CD4-positive, alpha-beta T cell treated with Interleukin-21 for 1 hour (primary cell): Measurements from ENCODE around the gene SEPTIN14.
"Not testable (repeated sequence)": the region's sequence is repeated elsewhere in the genome, so short reads cannot be mapped to it uniquely, and the experiment has no call there.

Experiments
- DNase-seq: peaks from one replicate; pipeline ENCODE4 v3.0.0-alpha.2; 2020

The SEPTIN14 gene

GRCh38 chr7:55862652-55863051 is at the start of gene SEPTIN14:
SEPTIN14 (minus strand) TSS chr7:55862752; CDS start chr7:55861996, 756 bp downstream.
- DNase-seq = not testable (repeated sequence)

GRCh38 chr7:55903985-55904759 is 41.6 kb upstream of the SEPTIN14 start:
- DNase-seq = no peak

- DNase-seq = not testable (repeated sequence)
Observed at GRCh38 chr7:55901059-55901458, 38.5 kb upstream of the SEPTIN14 start.

- DNase-seq = no peak
Observed at GRCh38 chr7:55898287-55898686, 35.7 kb upstream of the SEPTIN14 start.

- no peak for DNase-seq
Observed at GRCh38 chr7:55895021-55895420, 32.5 kb upstream of the SEPTIN14 start.

GRCh38 chr7:55893940-55894339 is 31.4 kb upstream of the SEPTIN14 start:
- DNase-seq = no peak

GRCh38 chr7:55888378-55888777 is 25.8 kb upstream of the SEPTIN14 start:
- DNase-seq = not testable (repeated sequence)

GRCh38 chr7:55887821-55888247 is 25.3 kb upstream of the SEPTIN14 start:
- DNase-seq = no peak

GRCh38 chr7:55884321-55884720 is 21.8 kb upstream of the SEPTIN14 start:
- DNase-seq = no peak

GRCh38 chr7:55878691-55879090 is 16.1 kb upstream of the SEPTIN14 start:
- no peak for DNase-seq

GRCh38 chr7:55877308-55877707 is 14.8 kb upstream of the SEPTIN14 start:
- no peak for DNase-seq

- no peak for DNase-seq
Observed at GRCh38 chr7:55873765-55874164, 11.2 kb upstream of the SEPTIN14 start.

GRCh38 chr7:55871932-55872485 is 9.5 kb upstream of the SEPTIN14 start:
- DNase-seq = no peak

- not testable (repeated sequence) for DNase-seq
Observed at GRCh38 chr7:55868989-55869388, 6.4 kb upstream of the SEPTIN14 start.

- not testable (repeated sequence) for DNase-seq
Observed at GRCh38 chr7:55845164-55845563, 17.4 kb downstream of the SEPTIN14 start.

- DNase-seq = no peak
Observed at GRCh38 chr7:55838595-55838994, 24.0 kb downstream of the SEPTIN14 start.

GRCh38 chr7:55827577-55827976 is 35.0 kb downstream of the SEPTIN14 start:
- DNase-seq = no peak

- DNase-seq = no peak
Observed at GRCh38 chr7:55818686-55819085, 43.9 kb downstream of the SEPTIN14 start.

GRCh38 chr7:55797260-55797659 is 65.3 kb downstream of the SEPTIN14 start:
- DNase-seq = not testable (repeated sequence)

- no peak for DNase-seq
Observed at GRCh38 chr7:55794527-55794926, 68.0 kb downstream of the SEPTIN14 start.

GRCh38 chr7:55792048-55792447 is 70.5 kb downstream of the SEPTIN14 start:
- DNase-seq = no peak

- no peak for DNase-seq
Observed at GRCh38 chr7:55787796-55788195, 74.8 kb downstream of the SEPTIN14 start.

- DNase-seq = no peak
Observed at GRCh38 chr7:55786901-55787300, 75.7 kb downstream of the SEPTIN14 start.

- DNase-seq = not testable (repeated sequence)
Observed at GRCh38 chr7:55785444-55785843, 77.1 kb downstream of the SEPTIN14 start.

- no peak for DNase-seq
Observed at GRCh38 chr7:55784151-55784550, 78.4 kb downstream of the SEPTIN14 start.
